Fibroblast of villous mesenchyme (primary cell): ENCODE measurements around the gene HSP90B1. TPM values are rescaled to one million over a fixed set of nuclear protein-coding genes. Genes with fewer than 3 reads are reported as not detected.

Source experiments
- DNase-seq: peaks from one replicate; pipeline ENCODE4 v3.0.0-alpha.2; 2010; ENCODE audit warnings: low read depth
- H3K4me3 ChIP-seq: 2 replicates; pipeline ENCODE4 v1.5.1; 2011; ENCODE audit warnings: low read depth, mild to moderate bottlenecking, low read length
- total RNA-seq: library from RNA; depleted of rRNA; stranded (reverse); fragments of >200 nt; gene quantifications from 2 replicates; pipeline ENCODE4 v1.2.3, GENCODE V29; 2012
- TF ChIP-seq, protein P1 (sequence below): IDR thresholded peaks from 2 replicates; pipeline ENCODE4 v1.5.1; 2012; ENCODE audit warnings: low read depth, mild to moderate bottlenecking, low read length; ENCODE audit not compliant: insufficient read depth

Gene HSP90B1
- 460 and 702 TPM in 2 replicates for total RNA-seq

DNA sequence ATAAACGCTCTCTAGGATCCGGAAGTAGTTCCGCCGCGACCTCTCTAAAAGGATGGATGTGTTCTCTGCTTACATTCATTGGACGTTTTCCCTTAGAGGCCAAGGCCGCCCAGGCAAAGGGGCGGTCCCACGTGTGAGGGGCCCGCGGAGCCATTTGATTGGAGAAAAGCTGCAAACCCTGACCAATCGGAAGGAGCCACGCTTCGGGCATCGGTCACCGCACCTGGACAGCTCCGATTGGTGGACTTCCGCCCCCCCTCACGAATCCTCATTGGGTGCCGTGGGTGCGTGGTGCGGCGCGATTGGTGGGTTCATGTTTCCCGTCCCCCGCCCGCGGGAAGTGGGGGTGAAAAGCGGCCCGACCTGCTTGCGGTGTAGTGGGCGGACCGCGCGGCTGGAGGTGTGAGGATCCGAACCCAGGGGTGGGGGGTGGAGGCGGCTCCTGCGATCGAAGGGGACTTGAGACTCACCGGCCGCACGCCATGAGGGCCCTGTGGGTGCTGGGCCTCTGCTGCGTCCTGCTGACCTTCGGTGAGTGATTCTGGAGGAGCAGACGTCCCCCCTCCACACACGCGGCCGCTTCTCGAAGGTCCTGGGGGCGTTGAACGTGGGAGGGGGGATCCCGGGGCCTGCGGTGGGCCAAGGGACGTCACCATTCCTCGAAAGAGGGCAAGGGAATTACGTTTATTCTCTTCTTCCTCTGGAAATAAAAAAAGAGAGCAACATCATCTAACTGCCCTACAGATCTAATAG is at the start of gene HSP90B1:
Gene HSP90B1 (plus strand): TSS at position 377 of the 753 bp plus-strand sequence. CDS start 106 bp downstream, at position 483.
- H3K4me3 ChIP-seq: peak within 1 kb of the TSS; percentile 95
- peak; percentile 100 for DNase-seq
- TF ChIP-seq, protein P1, sequence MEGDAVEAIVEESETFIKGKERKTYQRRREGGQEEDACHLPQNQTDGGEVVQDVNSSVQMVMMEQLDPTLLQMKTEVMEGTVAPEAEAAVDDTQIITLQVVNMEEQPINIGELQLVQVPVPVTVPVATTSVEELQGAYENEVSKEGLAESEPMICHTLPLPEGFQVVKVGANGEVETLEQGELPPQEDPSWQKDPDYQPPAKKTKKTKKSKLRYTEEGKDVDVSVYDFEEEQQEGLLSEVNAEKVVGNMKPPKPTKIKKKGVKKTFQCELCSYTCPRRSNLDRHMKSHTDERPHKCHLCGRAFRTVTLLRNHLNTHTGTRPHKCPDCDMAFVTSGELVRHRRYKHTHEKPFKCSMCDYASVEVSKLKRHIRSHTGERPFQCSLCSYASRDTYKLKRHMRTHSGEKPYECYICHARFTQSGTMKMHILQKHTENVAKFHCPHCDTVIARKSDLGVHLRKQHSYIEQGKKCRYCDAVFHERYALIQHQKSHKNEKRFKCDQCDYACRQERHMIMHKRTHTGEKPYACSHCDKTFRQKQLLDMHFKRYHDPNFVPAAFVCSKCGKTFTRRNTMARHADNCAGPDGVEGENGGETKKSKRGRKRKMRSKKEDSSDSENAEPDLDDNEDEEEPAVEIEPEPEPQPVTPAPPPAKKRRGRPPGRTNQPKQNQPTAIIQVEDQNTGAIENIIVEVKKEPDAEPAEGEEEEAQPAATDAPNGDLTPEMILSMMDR: no peak

DNA sequence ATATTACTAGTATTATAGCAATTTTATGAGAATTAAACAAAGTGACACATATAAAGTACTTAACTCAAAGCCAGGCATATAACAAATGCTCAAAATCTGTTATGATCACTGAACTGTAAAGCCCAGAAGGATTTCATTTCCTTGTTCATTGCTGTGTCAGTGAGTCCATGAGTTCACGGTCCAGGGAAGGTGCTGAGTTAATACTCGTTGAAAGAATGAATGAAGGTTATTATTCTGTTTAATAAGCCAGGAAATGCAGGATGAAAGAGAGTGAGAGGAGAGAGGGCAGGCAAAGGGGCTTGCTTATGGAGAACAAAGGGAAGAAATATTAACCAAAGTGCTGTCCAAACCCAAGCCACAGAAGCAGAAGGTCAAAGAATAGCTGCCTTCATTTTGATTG is 48.9 kb upstream of the HSP90B1 start:
- TF ChIP-seq, protein P1: no peak
- no peak for DNase-seq
- H3K4me3 ChIP-seq: no peak overlapping the region

DNA sequence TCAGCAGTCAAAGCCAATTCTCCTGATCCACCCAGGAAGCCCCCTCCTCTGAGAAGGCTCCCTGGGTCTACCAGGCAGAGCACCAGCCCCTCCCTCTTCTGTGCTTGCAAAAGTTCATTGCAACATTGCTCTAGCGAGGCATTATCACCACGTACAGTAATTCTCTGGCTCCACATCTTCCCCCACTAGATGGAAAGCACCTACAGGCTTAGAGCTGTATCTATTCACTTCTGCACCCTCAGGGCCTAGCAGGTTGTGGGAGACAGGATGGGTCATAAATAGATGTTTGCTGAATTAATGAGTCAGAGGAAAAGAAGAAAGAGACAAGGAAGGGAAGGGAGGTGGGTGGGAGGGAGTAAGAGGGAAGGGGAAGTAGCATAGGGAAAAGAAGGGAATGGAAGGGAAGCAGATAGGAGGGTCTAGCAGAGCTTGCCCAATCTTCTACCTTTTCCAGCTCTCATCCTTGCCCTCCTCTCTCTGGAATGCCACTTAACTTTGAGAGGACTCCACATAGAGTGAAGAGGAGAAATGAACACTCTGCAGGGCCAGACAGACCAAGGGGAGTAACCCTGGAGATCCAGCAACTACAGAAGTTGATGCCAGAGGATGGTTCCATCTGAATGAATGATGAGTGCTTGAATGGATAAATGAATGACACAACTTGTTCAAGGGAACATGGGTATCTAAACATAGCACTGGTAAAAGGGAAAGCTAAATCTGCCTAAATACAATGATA is 47.2 kb upstream of the HSP90B1 start:
- no peak overlapping the region for H3K4me3 ChIP-seq
- no peak for DNase-seq
- TF ChIP-seq, protein P1: no peak

DNA sequence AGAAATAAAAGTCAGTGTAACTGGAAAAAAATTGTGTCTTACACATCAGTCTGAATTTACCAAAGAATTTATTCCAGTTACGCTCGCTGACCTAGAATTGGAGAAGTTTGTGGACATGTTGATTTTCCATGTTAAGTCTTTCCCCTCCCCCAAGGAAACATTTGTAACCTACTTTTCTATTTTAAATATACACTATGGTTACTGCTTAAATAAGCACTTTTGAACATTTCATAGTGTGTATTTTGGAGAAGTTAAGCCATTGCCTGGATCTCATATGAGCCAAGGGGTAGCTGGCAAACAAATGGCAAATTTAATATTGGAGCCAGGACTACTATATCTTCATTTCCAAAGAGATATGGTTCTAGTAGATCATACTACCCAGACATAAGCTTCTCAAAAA is 46.3 kb upstream of the HSP90B1 start:
- no peak for DNase-seq
- TF ChIP-seq, protein P1: no peak
- H3K4me3 ChIP-seq: no peak overlapping the region

DNA sequence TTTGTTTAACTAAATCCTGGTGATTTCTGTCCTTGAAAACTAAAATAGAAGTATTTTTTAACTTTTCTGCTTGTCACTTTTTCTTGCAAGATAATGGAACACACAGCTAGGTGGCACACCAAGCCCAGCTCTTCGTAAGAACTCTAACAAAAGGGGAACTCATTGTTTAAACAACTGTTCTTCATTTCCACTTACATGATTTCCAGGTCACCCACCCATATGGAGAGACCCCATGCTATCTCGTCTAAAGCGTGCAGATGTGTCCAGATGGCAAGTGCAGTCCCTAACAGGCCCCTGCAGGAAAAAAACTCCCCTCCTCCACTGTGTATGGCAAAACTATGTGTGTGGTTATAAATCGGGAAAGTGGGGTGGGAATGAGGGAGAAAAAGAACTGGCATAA is 45.9 kb upstream of the HSP90B1 start:
- H3K4me3 ChIP-seq: no peak overlapping the region
- TF ChIP-seq, protein P1: peak; percentile 57
- peak; percentile 64 for DNase-seq

DNA sequence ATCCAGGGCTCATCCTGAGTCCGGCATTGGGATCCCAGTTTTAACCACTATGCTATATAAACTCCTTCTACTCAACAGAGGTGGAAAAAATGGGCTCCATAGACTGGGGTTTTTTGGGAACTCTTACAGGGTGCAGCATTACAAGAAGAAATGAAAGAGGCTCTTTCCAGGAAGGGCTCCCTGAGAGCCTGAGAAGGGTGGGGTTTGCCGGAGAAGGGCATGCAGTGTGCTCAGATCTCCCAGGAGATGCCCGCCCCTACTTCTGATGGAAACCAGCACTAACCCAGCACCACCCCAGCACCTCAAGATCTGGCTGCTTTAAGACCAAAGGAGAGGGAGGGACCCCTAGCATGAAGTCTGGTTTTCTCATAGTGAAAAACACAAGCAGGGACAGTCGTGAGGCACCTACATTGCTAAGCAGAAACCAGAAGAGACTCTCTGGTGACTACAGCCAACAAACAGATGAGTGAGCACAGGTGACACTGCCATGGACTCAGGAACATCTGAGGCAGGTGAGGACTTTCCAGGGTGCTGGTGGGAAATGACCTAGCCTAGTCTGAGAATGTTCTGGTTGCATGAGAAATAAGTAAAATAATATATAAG is 43.9 kb upstream of the HSP90B1 start:
- H3K4me3 ChIP-seq: no peak overlapping the region
- DNase-seq: no peak
- TF ChIP-seq, protein P1: no peak
